ENCODE results near the gene NBL1.
"Not testable (repeated sequence)": the region's sequence is repeated elsewhere in the genome, so short reads cannot be mapped to it uniquely, and the experiment has no call there.

The NBL1 gene

GRCh38 chr1:19633106-19633505, 11.0 kb upstream of the NBL1 start:
- POLR2A ChIA-PET = no interaction called here
- CTCF ChIA-PET = no interaction called here
- TF ChIP-seq ZFP41 (tag by site-specific recombination; IDR thresholded peaks at IDR 0.05; ENCODE audit: borderline replicate concordance) (no peak), SCRT1 (tag by site-specific recombination; IDR thresholded peaks at IDR 0.05; ENCODE audit: borderline replicate concordance) (no peak), ZNF585B (tag by site-specific recombination; IDR thresholded peaks at IDR 0.05) (no peak), HOXA7 (CRISPR knock-in tag; IDR thresholded peaks at IDR 0.05; ENCODE audit: borderline replicate concordance) (no peak), ZNF433 (tag by site-specific recombination; IDR thresholded peaks at IDR 0.05; ENCODE audit: low read depth) (no peak), ZBTB1 (tag by site-specific recombination; IDR thresholded peaks at IDR 0.05) (no peak), ZNF391 (tag by site-specific recombination; IDR thresholded peaks at IDR 0.05; ENCODE audit: borderline replicate concordance, low read depth) (no peak), KLF7 (tag by site-specific recombination; IDR thresholded peaks at IDR 0.05; ENCODE audit: borderline replicate concordance) (no peak), YY2 (tag by site-specific recombination; IDR thresholded peaks at IDR 0.05) (no peak), SP3 (tag by site-specific recombination; IDR thresholded peaks at IDR 0.05) (no peak), ZNF175 (tag by site-specific recombination; IDR thresholded peaks at IDR 0.05) (no peak), ZNF155 (tag by site-specific recombination; IDR thresholded peaks at IDR 0.05) (no peak), ZNF768 (tag by site-specific recombination; IDR thresholded peaks at IDR 0.05) (no peak), KLF17 (tag by site-specific recombination; IDR thresholded peaks at IDR 0.05) (no peak), ZNF473 (tag by site-specific recombination; IDR thresholded peaks at IDR 0.05) (no peak), ZNF785 (tag by site-specific recombination; IDR thresholded peaks at IDR 0.05) (no peak), MZF1 (tag by site-specific recombination; IDR thresholded peaks at IDR 0.05; ENCODE audit: borderline replicate concordance) (no peak), PRDM2 (tag by site-specific recombination; IDR thresholded peaks at IDR 0.05; ENCODE audit: borderline replicate concordance) (no peak)
- TF ChIP-seq, protein P1, sequence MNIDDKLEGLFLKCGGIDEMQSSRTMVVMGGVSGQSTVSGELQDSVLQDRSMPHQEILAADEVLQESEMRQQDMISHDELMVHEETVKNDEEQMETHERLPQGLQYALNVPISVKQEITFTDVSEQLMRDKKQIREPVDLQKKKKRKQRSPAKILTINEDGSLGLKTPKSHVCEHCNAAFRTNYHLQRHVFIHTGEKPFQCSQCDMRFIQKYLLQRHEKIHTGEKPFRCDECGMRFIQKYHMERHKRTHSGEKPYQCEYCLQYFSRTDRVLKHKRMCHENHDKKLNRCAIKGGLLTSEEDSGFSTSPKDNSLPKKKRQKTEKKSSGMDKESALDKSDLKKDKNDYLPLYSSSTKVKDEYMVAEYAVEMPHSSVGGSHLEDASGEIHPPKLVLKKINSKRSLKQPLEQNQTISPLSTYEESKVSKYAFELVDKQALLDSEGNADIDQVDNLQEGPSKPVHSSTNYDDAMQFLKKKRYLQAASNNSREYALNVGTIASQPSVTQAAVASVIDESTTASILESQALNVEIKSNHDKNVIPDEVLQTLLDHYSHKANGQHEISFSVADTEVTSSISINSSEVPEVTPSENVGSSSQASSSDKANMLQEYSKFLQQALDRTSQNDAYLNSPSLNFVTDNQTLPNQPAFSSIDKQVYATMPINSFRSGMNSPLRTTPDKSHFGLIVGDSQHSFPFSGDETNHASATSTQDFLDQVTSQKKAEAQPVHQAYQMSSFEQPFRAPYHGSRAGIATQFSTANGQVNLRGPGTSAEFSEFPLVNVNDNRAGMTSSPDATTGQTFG (tag by site-specific recombination; IDR thresholded peaks at IDR 0.05; ENCODE audit: borderline replicate concordance) = no peak

GRCh38 chr1:19635064-19635463, 9.0 kb upstream of the NBL1 start:
- not testable (repeated sequence) for H3K4me3 ChIP-seq (ENCODE audit: low read depth, low read length); H3K9me3 ChIP-seq (ENCODE audit: control insufficient read depth, insufficient read depth, low read depth, low read length); H3K27ac ChIP-seq (ENCODE audit: extremely low read depth, low read depth, low read length); H3K4me1 ChIP-seq (ENCODE audit: control insufficient read depth, insufficient read depth, low read length); H3K36me3 ChIP-seq (ENCODE audit: control insufficient read depth in 2 of 2, insufficient read depth in 1 of 2, low read length in 2 of 2)
- POLR2A ChIA-PET = interaction anchor here (0.7 kb wide), 1 partner anchor 330 kb away, joined by 7 read pairs; no protein-coding TSS in a partner anchor
- CTCF ChIA-PET = interaction anchor here (0.8 kb wide), 1 partner anchor 16 kb away, joined by 4 read pairs; no protein-coding TSS in a partner anchor

More at GRCh38 chr1:19633106-19633505, 11.0 kb upstream of the NBL1 start:
- Histone ChIP-seq H3K4me1 (ENCODE audit: control insufficient read depth, insufficient read depth, low read length) (no peaks in the 10 kb centered on the region), H3K27ac (ENCODE audit: extremely low read depth, low read depth, low read length) (no peak overlapping the region), H3K9me3 (ENCODE audit: control insufficient read depth, insufficient read depth, low read depth, low read length) (no peaks in the 10 kb centered on the region), H3K36me3 (ENCODE audit: control insufficient read depth in 2 of 2, insufficient read depth in 1 of 2, low read length in 2 of 2) (peaks cover 0 to 11% of the 10 kb centered on the region in 2 experiments; a peak in 1 of 3 replicates), H3K4me3 (ENCODE audit: low read depth, low read length) (no peak overlapping the region)

Measured in HEK293 (cell line).